Parietal lobe (tissue), 2 donors: ENCODE results near the gene WDR89. TPM values are rescaled to one million over a fixed set of nuclear protein-coding genes. Genes with fewer than 3 reads are reported as not detected.

Experiments used
- small RNA-seq: library from RNA; depleted of rRNA; stranded (forward); fragments of <200 nt; gene quantifications from one replicate; pipeline ENCODE3, GENCODE V24; 2014; ENCODE audit warnings: low replicate concordance
- total RNA-seq: library from RNA; depleted of rRNA; stranded (reverse); fragments of >200 nt; gene quantifications from one replicate; pipeline ENCODE4 v1.2.3, GENCODE V29; 2014

WDR89 gene, protein sequence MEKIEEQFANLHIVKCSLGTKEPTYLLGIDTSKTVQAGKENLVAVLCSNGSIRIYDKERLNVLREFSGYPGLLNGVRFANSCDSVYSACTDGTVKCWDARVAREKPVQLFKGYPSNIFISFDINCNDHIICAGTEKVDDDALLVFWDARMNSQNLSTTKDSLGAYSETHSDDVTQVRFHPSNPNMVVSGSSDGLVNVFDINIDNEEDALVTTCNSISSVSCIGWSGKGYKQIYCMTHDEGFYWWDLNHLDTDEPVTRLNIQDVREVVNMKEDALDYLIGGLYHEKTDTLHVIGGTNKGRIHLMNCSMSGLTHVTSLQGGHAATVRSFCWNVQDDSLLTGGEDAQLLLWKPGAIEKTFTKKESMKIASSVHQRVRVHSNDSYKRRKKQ
- total RNA-seq, result 30.4 TPM

DNA sequence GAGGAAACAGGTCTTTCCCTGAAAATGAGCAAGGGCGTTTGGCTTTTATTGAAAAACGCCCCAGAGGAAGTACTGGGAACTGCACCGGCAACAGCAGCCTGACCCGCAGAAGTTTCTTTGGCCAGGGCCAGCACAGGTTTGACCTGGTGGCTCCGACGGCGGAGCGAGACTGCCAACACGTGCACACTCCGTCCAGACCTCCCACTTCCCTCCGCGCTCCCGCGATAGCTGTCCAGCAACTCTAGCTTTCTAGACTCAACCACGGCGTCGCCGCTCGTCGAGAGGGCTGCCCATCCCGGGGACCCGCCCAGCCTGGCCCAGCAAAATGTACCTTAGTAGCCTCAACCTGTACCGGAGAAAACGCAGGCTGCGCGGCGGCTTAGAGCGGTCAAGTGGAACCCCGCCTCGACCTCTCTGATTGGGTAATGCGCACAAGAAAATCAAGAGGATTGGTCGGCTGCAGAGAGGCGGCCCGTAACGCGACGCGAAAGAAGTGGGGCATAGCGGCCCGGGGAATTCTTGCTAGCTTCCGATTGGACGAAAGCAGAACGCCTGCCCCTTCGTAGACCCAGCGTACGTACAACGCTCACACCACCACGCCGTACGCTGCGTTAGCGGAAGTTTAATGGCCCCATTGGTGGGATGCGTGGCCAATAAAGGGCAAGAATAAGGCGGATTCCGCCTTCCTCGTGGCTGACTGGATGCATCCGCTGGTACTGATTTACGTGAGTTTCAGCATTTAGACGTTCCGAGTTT, at the start of gene WDR89:
Gene WDR89, minus strand, starts transcription at position 399 of the 756 bp plus-strand sequence. CDS start 41,929 bp downstream, outside the sequence.

Small RNA genes lying within 50 kb of the gene (small RNA-seq; reads per million reads assigned to genes)
- gene RF00012 (not detected), gene RF00019 (not detected), gene RNU6-1162P (not detected), gene RNU6-597P (not detected)

Other genes starting within 250 kb of the WDR89 start
- 67.3 TPM for gene PPP2R5E, start 98.5 kb downstream of the WDR89 start, total RNA-seq
- gene SGPP1, start 86.2 kb upstream of the WDR89 start, total RNA-seq, result 27.5 TPM
- gene SYNE2, start 211.1 kb upstream of the WDR89 start, total RNA-seq, result 298 TPM